ENCODE results near the gene MLX.

- TF ChIP-seq CTCF (conservative IDR thresholded peaks at IDR 0.05; ENCODE audit: low read length), result 0 out of 2 replicates have a peak, but pooled peaks have one; percentile 24
- no peak for TF ChIP-seq EZH2phosphoT487 (IDR thresholded peaks at IDR 0.05; ENCODE audit: borderline replicate concordance)
Measured at GRCh38 chr17:42566883-42567573, at the start of gene MLX.
